Activated CD4-positive, CD25-positive, alpha-beta regulatory T cell treated with anti-CD3 and anti-CD28 coated beads, Interleukin-2, amount 50 U/mL, for 16 hours (primary cell): ENCODE results near the gene COL1A1.

Source experiments
- DNase-seq: peaks from one replicate; pipeline ENCODE4 v3.0.0-alpha.2; 2020; ENCODE audit warnings: low read depth, low spot score

COL1A1 gene

DNA sequence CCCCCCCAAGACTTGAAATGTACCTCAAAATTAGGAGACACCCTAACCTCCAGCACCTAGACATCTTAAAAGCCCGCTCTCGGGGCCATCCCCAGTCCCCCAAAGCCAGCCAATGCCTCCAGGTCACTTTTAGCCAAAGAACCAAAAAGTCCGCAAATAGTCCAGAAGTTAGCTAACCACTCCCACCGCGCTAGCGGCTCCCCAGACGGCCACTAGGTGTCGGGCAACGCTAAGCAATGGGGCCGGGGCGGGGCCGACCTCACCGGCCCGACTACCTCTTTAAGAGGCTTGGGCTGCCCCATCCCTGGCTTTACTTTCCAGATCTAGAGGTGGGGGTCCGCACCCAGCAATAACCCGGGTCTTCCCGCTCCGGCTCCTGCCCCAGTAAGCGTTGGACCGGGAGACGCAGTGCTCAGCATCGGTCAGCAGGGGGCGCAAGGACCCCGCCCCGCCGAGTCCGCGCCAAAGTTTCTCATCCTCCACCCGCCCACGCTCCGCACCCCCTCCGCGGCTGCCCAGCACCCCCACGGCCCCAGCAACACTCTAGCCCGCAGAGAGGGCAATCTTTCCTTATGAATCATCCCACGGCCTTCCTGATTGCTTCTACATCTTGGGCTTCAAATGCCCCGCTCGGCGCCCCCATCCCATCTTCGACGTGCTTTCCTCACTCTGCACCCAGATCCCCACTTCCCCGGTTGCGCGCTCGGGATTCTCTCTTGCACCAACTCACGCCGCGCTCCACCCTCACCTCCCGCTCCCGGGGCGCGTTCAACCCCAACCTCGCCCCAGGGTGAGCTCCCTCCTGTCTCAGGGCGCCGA lies 765 bp downstream of the COL1A1 start:
- peak; percentile 57 for DNase-seq

DNA sequence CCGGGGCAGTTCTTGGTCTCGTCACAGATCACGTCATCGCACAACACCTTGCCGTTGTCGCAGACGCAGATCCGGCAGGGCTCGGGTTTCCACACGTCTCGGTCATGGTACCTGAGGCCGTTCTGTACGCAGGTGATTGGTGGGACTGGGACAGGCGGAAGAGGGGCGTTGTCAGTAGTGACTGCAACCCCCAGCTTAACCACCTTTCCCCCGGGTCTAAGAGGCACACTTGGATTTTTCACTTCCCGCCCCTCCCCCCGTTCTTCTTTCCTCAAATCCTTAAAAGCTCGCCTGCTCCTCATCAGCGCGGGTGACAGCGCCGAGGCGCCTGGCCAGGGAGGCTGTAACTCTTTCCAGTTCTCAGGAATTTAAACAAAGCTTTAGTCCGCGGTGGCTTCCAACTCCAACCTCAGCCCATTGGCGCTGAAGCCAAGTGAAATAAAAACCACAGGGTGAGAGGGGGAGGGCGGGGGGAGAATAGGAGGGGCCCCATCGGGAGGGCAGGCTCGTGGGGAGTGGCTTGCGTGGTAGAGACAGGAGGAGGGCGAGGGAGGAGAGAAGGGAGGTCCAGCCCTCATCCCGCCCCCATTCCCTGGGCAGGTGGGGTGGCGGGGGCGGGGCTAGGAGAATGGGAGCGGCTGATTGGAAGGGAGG lies 1.5 kb downstream of the COL1A1 start:
- DNase-seq: peak; percentile 23

DNA sequence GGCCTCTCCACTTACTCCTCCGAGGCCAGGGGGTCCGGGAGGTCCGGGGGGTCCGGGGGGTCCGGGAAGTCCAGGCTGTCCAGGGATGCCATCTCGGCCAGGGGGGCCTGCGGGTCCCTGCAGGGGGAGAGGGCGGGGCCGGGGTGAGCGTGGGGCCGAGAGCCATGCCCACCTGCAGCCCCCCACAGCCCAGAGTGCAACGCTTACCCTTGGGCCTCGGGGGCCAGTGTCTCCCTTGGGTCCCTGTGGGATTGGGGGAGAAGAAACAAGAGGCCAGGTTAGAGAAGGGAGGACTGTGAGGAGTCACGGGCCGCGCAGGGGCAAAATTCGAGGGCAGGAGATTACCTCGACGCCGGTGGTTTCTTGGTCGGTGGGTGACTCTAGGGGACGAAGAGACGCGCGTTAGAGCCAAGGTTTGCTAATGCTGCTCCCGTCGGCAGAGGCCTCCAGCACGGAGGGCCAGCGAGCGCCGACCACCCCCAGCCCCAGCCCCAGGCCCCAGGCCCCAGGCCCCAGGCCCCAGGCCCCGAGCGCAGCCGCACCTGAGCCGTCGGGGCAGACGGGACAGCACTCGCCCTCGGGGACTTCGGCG lies 2.1 kb downstream of the COL1A1 start:
- no peak for DNase-seq

DNA sequence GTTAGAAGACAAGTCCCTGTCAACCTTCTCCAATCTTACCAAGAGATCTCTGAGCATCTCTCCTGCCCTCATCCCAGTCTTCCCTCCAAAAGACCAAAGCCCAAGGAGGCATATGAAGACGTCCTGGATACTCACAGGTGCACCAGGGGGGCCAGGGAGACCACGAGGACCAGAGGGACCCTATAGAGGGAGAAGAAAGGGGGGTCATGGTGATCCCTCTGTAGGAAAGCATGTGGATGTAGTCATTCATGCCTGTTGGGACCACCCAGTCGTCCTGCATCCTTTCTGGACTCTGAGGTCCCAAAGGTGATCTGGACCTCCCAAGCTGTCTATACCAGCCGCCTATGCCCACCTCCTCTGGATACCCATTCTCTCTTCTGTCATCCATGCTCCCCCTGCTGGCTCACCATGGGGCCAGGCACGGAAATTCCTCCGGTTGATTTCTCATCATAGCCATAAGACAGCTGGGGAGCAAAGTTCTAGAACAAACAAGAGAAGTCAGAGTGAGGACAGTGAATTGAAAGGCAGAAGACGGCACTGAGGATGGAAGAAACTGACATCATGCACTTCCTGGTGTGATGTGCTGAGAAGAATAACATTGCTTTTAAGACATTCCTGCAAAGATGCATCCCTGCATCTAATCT lies 3.3 kb downstream of the COL1A1 start:
- DNase-seq: peak; percentile 26

DNA sequence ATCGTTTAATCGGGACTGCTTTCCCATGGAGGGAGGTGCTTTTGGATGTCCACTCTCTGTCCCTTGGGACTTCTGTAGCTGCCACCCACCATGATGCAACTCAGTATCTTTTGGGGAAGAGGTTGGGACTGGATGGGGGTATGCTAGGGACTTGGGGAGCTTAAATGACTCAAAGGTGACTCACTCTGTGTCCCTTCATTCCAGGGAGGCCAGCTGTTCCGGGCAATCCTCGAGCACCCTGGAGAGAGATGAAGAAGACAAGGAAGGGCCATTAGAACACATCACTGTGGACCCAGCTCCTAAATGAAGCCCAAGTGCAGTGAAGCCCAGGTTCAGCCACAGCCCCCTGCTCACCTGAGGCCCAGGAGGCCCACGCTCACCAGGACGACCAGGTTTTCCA lies 4.6 kb downstream of the COL1A1 start:
- DNase-seq: no peak

DNA sequence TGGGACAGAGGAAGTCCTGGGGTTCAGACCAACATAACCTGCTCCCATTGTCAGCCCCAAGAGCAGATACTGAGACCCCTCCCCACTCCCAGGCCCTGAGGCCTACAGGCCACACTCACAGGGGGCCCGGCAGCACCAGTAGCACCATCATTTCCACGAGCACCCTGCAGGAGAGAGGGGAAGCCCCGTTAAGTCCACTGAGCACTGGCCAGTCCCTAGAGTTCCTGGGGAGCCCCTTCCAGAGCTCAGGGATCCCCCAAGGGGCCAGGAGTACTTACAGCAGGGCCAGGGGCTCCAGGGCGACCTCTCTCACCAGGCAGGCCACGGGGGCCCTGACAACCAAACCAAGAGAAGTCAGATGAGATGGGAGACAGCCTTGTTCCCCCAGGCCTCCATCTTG lies 5.4 kb downstream of the COL1A1 start:
- no peak for DNase-seq

DNA sequence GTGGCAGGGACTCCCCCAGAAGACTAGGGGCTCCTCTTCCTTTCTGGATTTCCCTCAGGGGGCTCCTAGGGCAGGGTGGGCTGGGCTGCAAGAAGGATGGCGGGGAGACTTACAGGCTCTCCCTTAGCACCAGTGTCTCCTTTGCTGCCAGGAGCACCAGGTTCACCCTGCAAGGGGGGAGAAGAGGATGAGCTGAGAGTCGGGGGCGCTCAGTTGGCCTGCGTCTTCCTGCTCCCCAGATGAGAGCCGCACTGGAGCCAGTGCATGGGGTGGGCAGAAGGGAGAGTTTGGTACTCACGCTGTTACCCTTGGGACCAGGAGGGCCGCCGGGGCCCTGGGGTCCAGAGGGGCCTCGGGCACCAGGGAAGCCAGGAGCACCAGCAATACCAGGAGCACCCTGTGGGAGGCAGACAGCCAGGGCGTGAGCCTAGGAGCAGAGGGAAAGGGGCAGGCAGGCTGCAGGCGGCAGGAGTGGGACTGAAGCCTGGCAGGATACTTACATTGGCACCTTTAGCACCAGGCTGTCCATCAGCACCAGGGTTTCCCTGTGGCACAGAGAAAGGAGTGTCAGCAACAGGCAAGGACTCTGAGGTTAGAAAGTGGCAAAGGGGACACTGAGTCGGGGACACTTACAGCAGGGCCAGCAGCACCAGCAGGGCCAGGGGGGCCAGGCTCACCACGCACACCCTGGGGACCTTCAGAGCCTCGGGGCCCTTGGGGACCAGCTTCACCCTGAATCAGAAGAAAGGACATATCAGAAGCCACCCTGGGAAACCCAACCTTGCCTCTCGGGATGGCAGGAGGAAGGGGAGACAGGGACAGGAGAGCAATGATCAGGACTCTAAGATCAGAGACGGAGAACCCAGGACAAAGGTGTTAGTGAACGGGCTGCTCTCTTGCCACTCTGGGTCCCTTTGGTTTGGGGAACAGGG lies 6.2 kb downstream of the COL1A1 start:
- no peak for DNase-seq

DNA sequence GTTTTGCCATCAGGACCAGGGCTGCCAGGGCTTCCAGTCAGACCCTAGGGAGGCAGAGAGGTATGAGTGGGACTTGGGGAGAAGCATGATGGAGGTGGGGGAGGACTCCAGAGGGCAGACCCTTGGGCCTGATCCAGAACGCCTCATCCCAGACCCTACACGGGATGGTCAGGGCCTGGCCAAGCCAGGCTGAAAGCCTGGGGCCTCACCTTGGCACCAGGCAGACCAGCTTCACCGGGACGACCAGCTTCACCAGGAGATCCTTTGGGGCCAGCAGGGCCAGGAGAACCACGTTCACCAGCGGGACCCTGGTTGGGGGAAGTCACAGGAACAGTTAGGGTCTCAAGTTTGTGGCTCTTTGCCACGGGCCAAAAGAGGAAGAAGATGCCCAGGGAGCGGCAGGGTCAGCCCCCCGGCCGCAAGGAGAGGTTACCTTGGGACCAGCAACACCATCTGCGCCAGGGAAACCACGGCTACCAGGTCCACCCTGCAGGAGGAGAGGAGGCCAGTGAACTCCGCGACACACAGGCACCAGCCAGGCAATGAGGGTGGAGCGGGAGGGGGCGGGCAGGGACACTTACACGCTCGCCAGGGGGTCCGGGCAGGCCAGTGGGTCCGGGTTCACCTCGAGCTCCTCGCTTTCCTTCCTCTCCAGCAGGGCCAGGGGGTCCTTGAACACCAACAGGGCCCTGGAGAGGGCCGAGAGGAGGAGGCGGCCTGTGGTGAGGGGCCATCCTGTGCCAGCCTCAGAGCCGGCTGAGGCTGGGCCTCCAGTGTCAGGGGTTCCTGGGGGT lies 7.1 kb downstream of the COL1A1 start:
- no peak for DNase-seq

DNA sequence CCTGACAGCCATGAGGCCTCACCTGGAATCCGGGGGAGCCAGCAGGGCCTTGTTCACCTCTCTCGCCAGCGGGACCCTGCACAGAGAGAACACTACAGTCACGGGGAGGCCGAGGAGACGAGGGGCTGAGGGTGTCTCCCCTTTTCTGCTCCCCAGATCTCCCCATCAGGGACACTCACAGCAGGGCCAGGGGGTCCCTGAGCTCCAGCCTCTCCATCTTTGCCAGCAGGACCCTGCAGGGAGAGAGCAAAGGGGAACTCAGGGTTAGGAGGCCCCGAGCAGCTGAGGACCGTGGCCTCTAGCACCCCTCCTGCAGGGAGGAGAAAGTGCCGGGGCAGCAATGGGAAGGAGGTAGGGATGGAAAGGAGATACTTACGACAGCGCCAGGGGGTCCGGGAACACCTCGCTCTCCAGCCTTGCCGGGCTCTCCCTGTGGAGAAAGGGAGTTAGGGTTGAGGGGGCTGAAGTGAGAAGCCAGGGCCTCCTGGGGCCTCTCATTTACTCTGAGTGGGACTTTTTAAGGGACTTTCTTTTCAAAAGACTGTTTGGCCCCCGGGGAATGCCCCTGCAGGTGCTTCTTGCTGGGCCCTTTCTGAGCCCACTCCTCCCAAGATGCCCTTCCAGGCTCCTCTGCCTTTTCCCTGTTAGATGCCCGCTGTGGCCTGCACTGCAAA lies 8.7 kb downstream of the COL1A1 start:
- DNase-seq: no peak

DNA sequence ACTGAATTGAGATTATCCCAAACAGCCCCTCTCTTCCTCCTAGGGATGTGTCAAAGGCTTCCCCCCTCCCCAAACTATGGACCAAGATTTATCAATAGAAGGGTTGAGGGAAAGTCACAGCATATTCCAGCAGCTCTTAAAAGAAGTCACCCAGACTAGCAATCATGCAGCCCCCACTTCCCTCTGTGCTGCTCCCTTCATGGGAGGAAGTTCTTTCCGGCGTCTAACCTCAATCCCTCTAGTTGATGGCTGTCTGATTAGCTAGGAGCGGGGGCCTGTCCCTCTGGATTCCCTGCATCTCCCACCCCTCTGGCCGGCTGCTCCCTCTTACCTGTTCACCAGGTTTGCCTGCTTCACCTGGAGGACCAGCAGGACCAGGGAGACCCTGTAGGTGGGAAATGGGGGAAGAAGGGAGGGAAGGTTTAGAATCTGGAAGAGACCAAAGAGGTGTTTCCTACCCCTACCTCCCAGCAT lies 9.2 kb downstream of the COL1A1 start:
- no peak for DNase-seq

DNA sequence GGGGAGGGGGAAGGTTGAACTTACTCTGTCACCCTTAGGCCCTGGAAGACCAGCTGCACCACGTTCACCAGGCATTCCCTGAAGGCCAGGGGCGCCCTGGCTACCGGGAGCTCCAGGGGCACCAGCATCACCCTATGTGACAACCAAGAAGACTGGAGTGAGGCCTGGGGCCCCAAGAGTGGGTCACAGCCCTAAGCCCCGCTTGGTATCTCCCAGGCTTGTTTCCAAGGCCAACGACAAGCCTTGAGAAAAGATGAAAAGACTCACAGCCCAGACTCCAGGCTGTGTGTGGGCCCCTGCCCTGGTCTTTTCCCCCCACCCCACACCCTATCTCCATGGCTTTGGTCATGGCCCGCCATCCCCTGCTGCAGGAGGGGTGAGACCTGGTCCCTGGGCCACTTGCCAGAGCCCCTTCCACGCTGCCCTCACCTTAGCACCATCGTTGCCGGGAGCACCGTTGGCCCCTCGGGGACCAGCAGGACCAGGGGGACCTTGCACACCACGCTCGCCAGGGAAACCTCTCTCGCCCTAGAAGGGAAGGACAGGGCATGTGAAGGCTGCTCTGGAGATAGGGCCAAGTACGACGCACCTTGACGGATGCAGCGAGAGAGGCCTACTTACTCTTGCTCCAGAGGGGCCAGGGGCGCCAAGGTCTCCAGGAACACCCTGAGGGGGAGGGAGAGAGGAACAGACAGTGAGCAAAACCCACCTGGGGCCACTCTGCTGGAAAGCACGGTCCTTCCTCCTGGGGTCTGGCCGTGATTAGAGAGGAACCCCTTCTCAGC lies 9.9 kb downstream of the COL1A1 start:
- DNase-seq: no peak

DNA sequence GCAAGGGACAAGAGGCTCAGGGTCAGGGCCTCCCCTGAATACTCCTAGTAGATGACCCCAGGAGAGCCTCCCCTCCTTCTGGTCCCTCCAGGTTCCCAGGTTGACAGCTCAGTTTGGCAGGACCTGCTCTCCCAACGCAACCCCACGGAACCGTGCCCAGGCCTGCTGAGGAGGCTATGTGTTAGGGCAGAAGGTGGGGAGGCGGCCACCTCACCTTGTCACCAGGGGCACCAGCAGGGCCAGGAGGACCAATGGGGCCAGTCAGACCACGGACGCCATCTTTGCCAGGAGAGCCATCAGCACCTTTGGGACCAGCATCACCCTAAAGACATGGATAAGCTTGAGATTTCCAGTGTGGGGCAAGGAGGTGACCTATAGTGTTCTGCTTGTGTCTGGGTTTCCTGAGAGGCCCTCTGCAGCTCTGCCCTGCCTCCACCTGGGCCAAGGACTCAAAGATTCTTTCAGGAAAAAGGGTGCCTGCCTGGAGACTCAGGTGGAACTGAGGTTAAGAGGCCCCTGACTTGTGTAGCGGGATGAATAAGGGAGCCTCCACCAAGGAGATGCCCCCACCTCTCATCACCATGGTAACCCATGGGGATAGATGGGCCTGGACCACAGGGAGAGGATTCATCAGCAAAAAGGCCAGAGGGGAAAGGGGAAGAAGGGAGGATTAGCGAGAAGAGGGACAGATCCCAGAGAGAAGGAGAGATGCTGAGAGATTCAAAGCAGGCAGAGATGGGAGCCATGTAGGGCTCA lies 10.7 kb downstream of the COL1A1 start:
- DNase-seq: no peak

DNA sequence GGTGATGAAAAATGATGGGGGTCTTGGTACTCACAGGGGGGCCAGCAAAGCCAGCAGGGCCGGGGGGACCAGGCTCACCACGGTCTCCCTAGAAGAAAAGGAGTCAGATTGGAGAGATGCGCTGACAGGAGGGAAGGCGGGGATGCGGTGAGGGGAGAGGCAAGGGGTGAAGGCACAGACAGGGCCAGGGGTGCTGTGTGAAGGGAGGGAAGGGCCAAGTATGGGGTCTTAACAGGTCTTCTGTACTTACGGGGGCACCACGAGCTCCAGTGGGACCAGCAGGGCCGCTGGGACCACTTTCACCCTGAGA lies 11.2 kb downstream of the COL1A1 start:
- no peak for DNase-seq

DNA sequence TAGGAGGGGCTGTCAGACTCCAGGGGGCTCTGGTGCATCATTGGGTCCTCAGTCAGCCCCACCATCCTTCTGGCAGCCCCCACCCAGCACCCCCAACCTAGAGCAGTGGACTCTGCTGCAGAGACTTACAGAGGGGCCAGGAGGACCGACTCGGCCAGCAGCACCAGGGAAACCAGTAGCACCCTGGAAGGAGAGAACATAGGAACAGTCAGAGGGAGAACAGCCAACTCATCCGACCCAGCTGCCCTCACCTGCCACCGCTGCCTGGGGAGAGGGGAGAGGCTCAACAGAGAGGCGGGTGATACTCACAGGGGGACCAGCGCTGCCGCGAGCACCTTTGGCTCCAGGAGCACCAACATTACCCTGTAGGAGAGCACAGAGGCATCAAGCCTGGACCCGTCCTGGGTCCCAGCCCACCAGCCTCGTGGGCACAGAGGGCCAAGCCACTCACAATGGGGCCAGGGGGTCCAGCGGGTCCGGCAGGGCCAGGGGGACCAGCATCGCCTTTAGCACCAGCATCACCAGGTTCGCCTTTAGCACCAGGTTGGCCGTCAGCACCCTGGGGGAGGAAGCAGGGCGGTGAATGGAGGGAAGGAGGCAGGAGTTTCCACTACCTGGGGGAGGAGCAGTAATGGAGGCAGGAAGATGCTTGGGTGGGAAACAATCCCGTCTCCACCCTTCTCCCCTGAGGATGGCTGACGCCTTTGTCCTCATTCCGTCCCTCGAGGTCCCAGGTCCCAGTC lies 11.7 kb downstream of the COL1A1 start:
- no peak for DNase-seq

DNA sequence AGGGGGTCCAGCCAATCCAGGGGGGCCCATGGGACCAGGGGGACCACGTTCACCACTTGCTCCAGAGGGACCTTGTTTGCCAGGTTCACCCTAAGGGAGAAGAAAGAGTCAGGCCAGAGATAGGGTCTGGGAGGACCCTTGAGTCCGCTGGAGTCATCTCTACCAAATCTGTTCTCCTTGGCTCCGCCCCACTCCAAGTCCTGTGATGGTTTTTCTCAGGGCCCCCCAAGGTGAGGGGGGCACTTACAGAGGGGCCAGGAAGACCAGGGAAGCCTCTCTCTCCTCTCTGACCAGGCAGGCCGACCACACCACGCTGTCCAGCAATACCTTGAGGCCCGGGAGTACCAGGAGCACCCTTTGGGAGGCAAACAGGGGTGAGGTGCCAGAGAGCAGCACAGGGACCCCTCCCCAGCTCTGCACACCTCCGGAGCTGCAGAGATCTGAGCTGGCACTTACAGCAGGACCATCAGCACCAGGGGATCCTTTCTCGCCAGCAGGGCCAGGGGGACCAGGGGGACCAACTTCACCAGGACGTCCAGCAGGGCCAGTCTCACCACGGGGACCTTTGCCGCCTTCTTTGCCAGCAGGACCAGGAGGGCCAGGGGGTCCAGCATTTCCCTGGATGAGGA lies 12.4 kb downstream of the COL1A1 start:
- no peak for DNase-seq

DNA sequence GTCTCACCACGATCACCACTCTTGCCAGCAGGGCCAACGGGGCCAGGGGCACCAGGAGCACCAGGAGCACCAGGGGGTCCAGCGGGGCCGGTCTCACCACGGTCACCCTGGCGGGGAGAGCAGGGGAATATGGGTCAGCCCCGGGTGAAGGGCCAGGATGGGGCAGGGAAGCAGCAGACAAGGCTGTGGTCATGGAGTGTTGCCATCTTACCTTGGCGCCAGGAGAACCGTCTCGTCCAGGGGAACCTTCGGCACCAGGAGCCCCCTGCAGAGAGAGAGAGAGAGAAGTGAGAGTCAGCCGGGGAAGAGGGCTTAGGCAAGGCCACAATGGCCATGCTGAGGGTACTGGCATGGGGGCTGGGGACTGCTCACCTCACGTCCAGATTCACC lies 12.9 kb downstream of the COL1A1 start:
- DNase-seq: no peak
